ENCODE results near the gene B3GAT2. TPM values are rescaled to one million over a fixed set of nuclear protein-coding genes. Genes with fewer than 3 reads are reported as not detected.

The B3GAT2 gene
- total RNA-seq, 1 experiment from 2014 or later = 0.11 TPM

DNA sequence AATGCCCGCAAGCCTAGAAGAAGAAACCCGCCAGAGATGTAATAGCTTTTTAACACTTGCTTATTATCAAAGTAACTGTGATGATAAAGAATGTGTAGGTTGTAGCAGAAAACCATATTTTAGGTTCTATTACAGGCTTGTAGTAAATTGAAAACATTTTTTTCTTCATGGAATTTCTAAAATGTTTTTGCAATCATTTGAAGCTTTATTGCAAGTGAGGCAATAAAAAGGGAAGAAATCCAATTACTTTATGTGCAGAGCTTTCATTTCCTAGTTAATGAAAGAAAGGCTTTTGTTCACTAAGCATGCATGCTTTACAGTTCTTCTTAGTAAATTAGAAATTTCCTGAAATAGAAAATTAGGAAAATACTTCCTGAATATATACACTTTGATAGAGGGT is 135.1 kb downstream of the B3GAT2 start:
- H3K4me1 ChIP-seq = no peaks in the 10 kb centered on the region
- DNase-seq = no peak
- H3K4me3 ChIP-seq (ENCODE audit: low read depth, low read length) = no peak overlapping the region
- no peaks in the 10 kb centered on the region for H3K36me3 ChIP-seq (ENCODE audit: control insufficient read depth, insufficient read depth, low read length)
- BruUV-seq (replicated peaks) = no TSS peak
- POLR2A ChIA-PET = no interaction called here
- H3K9me3 ChIP-seq = no peaks in the 10 kb centered on the region
- TF ChIP-seq, protein P1, sequence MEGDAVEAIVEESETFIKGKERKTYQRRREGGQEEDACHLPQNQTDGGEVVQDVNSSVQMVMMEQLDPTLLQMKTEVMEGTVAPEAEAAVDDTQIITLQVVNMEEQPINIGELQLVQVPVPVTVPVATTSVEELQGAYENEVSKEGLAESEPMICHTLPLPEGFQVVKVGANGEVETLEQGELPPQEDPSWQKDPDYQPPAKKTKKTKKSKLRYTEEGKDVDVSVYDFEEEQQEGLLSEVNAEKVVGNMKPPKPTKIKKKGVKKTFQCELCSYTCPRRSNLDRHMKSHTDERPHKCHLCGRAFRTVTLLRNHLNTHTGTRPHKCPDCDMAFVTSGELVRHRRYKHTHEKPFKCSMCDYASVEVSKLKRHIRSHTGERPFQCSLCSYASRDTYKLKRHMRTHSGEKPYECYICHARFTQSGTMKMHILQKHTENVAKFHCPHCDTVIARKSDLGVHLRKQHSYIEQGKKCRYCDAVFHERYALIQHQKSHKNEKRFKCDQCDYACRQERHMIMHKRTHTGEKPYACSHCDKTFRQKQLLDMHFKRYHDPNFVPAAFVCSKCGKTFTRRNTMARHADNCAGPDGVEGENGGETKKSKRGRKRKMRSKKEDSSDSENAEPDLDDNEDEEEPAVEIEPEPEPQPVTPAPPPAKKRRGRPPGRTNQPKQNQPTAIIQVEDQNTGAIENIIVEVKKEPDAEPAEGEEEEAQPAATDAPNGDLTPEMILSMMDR (IDR thresholded peaks at IDR 0.05; ENCODE audit: insufficient read depth in 1 of 2, low read depth in 1 of 2, low read length in 1 of 2, severe bottlenecking in 1 of 2, unreplicated experiment in 1 of 2) = no peak
- Mint-ChIP-seq H3K9me3 (ENCODE audit: unreplicated experiment) (peaks cover 12% of the 10 kb centered on the region), H3K4me1 (ENCODE audit: low read depth, unreplicated experiment) (no peaks in the 10 kb centered on the region), H3K36me3 (ENCODE audit: insufficient read depth, unreplicated experiment) (peaks cover 4% of the 10 kb centered on the region), H3K27ac (ENCODE audit: unreplicated experiment) (no peak overlapping the region), H3K27me3 (ENCODE audit: insufficient read depth, unreplicated experiment) (no peaks in the 10 kb centered on the region), H3K4me3 (ENCODE audit: unreplicated experiment) (no peak overlapping the region)
- CTCF ChIA-PET = no interaction called here
- no peaks in the 10 kb centered on the region for H3K27me3 ChIP-seq (replicated peaks; ENCODE audit: control insufficient read depth, insufficient read depth, low read length)
- intact Hi-C loops (cut with micrococcal nuclease; ENCODE audit: unreplicated experiment) = no loop called here

- Mint-ChIP-seq H3K36me3 (ENCODE audit: insufficient read depth, unreplicated experiment) (peaks cover 4% of the 10 kb centered on the region), H3K27ac (ENCODE audit: unreplicated experiment) (no peak overlapping the region), H3K9me3 (ENCODE audit: unreplicated experiment) (peaks cover 12% of the 10 kb centered on the region), H3K4me1 (ENCODE audit: low read depth, unreplicated experiment) (no peaks in the 10 kb centered on the region), H3K27me3 (ENCODE audit: insufficient read depth, unreplicated experiment) (no peaks in the 10 kb centered on the region), H3K4me3 (ENCODE audit: unreplicated experiment) (no peak overlapping the region)
- Histone ChIP-seq H3K27me3 (replicated peaks; ENCODE audit: control insufficient read depth, insufficient read depth, low read length) (no peaks in the 10 kb centered on the region), H3K9me3 (no peaks in the 10 kb centered on the region), H3K4me1 (no peaks in the 10 kb centered on the region), H3K4me3 (ENCODE audit: low read depth, low read length) (no peak overlapping the region), H3K36me3 (ENCODE audit: control insufficient read depth, insufficient read depth, low read length) (no peaks in the 10 kb centered on the region)
- POLR2A ChIA-PET = no interaction called here
- BruUV-seq (replicated peaks) = no TSS peak
- DNase-seq = no peak
- CTCF ChIA-PET = no interaction called here
- intact Hi-C loops (cut with micrococcal nuclease; ENCODE audit: unreplicated experiment) = no loop called here
- TF ChIP-seq, protein P1 (IDR thresholded peaks at IDR 0.05; ENCODE audit: insufficient read depth in 1 of 2, low read depth in 1 of 2, low read length in 1 of 2, severe bottlenecking in 1 of 2, unreplicated experiment in 1 of 2) = no peak
These were observed 136.1 kb downstream of the B3GAT2 start for GRCh38 chr6:70820778-70821177.

DNA sequence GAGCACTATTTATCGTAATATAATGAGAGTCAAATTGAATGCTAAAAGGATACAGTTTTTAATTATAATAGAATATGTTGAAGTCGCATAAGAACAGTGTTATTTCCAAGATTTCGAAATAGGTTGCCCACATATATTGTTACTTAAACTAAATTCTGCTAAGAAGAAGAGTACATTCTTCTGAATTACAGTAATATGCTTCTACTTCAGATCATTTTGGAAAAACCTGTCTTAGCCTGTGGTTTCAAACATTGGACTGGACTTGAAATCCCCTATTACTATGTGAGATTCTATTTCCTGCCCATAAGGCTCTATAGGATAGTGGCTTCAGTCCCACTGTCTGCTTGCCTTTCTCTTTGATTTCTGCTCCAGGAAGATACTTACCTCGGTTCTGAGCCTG is 137.2 kb downstream of the B3GAT2 start:
- Mint-ChIP-seq H3K4me3 (ENCODE audit: unreplicated experiment) (no peak overlapping the region), H3K4me1 (ENCODE audit: low read depth, unreplicated experiment) (no peaks in the 10 kb centered on the region), H3K27ac (ENCODE audit: unreplicated experiment) (no peak overlapping the region), H3K9me3 (ENCODE audit: unreplicated experiment) (peaks cover 12% of the 10 kb centered on the region), H3K27me3 (ENCODE audit: insufficient read depth, unreplicated experiment) (no peaks in the 10 kb centered on the region), H3K36me3 (ENCODE audit: insufficient read depth, unreplicated experiment) (peaks cover 4% of the 10 kb centered on the region)
- intact Hi-C loops (cut with micrococcal nuclease; ENCODE audit: unreplicated experiment) = no loop called here
- CTCF ChIA-PET = no interaction called here
- Histone ChIP-seq H3K4me1 (no peaks in the 10 kb centered on the region), H3K36me3 (ENCODE audit: control insufficient read depth, insufficient read depth, low read length) (no peaks in the 10 kb centered on the region), H3K4me3 (ENCODE audit: low read depth, low read length) (no peak overlapping the region), H3K27me3 (replicated peaks; ENCODE audit: control insufficient read depth, insufficient read depth, low read length) (no peaks in the 10 kb centered on the region), H3K9me3 (no peaks in the 10 kb centered on the region)
- TF ChIP-seq, protein P1 (IDR thresholded peaks at IDR 0.05; ENCODE audit: insufficient read depth in 1 of 2, low read depth in 1 of 2, low read length in 1 of 2, severe bottlenecking in 1 of 2, unreplicated experiment in 1 of 2) = no peak
- DNase-seq = no peak
- POLR2A ChIA-PET = no interaction called here
- no TSS peak for BruUV-seq (replicated peaks)
